ENCODE measurements around the gene GDPD2.
"Not testable (repeated sequence)": the region's sequence is repeated elsewhere in the genome, so short reads cannot be mapped to it uniquely, and the experiment has no call there.

The GDPD2 gene, protein sequence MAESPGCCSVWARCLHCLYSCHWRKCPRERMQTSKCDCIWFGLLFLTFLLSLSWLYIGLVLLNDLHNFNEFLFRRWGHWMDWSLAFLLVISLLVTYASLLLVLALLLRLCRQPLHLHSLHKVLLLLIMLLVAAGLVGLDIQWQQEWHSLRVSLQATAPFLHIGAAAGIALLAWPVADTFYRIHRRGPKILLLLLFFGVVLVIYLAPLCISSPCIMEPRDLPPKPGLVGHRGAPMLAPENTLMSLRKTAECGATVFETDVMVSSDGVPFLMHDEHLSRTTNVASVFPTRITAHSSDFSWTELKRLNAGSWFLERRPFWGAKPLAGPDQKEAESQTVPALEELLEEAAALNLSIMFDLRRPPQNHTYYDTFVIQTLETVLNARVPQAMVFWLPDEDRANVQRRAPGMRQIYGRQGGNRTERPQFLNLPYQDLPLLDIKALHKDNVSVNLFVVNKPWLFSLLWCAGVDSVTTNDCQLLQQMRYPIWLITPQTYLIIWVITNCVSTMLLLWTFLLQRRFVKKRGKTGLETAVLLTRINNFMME

GRCh38 chrX:70422851-70423341, at the start of gene GDPD2:
Gene GDPD2 (plus strand): TSS chrX:70423314. CDS start chrX:70424985, 1,671 bp downstream.
- no peak for DNase-seq (ENCODE audit: low spot score)

DNA sequence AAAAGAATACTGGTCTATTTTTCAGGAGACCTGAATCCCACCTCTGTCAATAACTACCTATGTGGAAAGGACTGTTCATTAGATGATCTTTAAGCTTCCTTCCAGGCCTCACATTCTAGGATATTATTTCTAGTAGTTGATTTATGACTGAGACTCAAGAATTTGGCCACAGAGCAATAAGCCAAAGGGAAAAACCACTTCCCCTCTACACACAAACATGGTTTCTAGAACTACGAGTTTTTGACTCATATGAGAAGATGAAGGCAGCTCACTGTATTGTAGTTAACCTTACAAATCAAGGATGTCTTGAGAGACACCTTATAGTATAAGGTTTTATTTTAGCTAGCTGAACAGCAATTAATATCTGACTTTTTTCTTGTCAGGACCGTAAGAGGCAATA, 36.9 kb upstream of the GDPD2 start:
- no peak for DNase-seq (ENCODE audit: low spot score)

- peak; percentile 45 for DNase-seq (ENCODE audit: low spot score)
These were observed 24.2 kb upstream of the GDPD2 start for GRCh38 chrX:70398899-70399298.

GRCh38 chrX:70400181-70400580, 22.9 kb upstream of the GDPD2 start:
- DNase-seq (ENCODE audit: low spot score) = not testable (repeated sequence)

DNA sequence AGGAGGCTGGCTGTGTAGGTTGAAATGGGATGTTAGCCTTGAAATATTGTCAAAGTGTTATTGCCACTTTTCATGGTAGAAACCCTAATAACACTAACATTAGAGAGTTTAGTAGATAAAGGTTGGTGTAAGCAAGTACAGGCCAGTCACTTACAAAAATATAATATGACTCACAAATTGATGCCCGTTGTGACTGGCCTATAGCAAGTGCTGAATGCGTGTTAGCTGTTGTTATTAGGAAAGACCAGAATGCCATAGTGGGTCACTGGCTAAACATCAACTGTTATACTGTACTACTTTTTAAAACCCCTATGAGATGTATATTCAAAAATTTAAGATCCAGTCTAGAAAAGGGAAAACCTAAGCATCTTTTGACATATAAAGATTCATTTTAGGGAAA, 20.4 kb upstream of the GDPD2 start:
- DNase-seq (ENCODE audit: low spot score) = no peak

DNA sequence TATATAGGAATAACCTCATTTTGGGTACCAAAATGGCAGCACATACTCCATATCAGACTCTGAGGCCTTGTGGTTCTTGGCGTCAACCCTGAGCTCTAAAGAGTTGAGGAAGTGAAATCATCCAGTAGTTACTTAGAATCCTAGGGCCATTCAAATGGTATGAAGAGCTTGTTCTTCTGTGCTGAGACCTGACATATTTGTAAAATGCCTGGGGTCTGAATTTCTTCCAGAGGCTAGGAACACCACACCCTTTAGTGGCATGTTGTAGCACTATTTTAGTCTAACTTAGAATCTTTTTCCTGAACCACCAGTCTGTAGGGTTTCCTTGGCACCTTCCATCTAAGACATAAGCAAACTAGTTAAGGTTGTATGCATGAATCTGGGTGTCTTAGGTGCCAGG, 18.1 kb upstream of the GDPD2 start:
- no peak for DNase-seq (ENCODE audit: low spot score)

DNA sequence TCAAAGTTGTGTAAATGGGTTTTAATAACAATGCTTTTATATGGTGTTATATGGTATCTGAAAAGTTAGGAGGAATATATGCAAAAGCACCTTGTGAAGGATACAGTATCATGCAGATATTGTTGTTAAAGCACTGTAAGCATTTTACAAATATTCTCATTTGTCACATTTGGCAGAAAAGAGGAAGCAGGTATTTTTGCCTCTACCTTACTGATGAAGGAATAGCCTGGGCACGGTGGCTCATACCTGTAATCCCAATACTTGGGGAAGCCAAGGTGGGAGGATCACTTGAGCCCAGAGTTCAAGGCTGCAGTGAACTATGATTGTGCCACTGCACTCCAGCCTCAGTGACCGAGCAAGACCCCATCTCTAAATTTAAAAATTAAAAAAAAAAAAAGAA, 12.2 kb upstream of the GDPD2 start:
- no peak for DNase-seq (ENCODE audit: low spot score)

DNA sequence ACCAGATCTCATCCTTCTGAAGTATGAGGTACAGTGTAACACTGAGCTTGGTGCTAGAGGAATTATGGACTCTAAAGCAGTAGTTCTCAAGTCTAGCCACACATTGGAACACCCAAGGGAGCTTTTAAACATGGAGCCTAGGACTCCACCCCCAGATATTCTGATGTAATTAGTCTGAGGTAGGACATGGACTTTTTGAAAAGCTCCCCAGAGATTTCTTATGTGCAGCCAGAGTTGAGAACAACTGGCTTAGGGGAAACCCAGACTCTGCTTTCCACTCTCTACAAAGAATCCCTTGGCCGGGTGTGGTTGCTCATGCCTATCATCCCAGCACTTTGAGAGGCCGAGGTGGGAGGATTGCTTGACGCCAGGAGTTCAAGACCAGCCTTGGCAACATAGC, 11.6 kb upstream of the GDPD2 start:
- no peak for DNase-seq (ENCODE audit: low spot score)

DNA sequence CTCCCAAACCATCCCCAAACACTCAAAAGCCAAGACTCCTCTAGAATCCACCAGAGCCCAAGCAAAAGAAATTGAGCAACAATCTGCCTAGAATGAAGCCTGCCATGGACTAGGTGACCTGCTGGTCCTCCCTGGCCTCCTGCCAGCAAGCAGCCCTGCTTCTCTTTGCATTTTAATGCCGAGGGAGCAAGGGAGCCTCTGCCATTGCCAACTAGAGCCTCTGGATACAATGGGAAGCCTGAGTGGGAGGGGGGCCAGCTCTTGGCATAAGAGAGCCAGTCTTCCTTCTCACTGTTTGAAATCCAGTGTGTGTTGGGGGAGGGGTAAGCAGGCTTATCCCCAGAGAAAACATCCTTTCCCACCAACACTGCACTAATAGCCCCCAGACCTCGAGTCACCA, 1.5 kb upstream of the GDPD2 start:
- DNase-seq (ENCODE audit: low spot score) = no peak

GRCh38 chrX:70423936-70424675, 992 bp downstream of the GDPD2 start:
- no peak for DNase-seq (ENCODE audit: low spot score)

- no peak for DNase-seq (ENCODE audit: low spot score)
These were observed 1.7 kb downstream of the GDPD2 start for GRCh38 chrX:70424801-70425200.

DNA sequence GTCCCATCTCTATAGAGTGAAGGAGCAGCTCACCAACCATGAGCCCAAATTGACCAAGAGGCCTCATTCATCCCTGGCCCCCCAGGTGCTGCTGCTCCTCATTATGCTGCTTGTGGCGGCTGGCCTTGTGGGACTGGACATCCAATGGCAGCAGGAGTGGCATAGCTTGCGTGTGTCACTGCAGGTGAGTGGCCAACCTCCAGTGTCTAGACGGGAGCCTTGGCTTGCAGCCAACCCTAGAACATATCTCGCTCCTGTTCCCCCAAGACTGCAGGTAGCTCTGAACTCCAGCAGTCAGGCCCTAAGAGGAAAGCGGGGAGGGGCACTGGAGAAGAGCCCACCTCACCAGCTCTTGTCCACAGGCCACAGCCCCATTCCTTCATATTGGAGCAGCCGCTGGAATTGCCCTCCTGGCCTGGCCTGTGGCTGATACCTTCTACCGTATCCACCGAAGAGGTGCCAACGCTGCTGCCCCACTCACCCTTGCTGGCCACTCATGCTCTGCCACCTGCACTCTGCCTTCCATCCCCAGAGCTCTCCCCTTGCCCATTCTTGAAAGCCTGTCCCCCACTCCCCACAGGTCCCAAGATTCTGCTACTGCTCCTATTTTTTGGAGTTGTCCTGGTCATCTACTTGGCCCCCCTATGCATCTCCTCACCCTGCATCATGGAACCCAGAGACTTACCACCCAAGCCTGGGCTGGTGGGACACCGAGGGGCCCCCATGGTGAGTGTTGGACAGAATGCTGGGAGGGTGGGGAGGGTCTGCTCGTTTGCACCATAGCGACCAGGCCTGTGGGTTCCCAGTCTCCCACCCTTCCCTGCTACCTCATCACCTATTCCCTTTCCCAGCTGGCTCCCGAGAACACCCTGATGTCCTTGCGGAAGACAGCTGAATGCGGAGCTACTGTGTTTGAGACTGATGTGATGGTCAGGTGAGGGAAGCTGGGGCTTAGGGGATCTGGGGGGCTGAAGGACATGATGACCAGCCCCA, 3.5 kb downstream of the GDPD2 start:
- DNase-seq (ENCODE audit: low spot score) = no peak

DNA sequence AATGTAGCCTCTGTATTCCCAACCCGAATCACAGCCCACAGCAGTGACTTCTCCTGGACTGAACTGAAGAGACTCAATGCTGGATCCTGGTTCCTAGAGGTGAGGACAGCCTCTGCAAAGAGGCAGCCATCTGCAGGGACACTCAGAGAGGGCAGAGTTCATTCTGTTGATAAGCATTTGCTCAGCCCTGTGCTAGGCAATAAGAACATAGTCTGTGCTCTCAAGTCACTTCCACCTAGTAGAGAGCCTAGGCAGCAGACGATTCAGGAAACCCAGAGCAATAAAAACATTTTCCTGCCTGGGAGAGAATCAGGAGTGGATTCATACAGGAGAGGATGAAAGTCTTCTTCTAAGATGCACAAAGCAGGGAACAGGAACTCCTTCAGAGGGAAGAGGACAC, 4.3 kb downstream of the GDPD2 start:
- DNase-seq (ENCODE audit: low spot score) = no peak

- DNase-seq (ENCODE audit: low spot score) = no peak
These were observed 6.6 kb downstream of the GDPD2 start for GRCh38 chrX:70429759-70430158.

DNA sequence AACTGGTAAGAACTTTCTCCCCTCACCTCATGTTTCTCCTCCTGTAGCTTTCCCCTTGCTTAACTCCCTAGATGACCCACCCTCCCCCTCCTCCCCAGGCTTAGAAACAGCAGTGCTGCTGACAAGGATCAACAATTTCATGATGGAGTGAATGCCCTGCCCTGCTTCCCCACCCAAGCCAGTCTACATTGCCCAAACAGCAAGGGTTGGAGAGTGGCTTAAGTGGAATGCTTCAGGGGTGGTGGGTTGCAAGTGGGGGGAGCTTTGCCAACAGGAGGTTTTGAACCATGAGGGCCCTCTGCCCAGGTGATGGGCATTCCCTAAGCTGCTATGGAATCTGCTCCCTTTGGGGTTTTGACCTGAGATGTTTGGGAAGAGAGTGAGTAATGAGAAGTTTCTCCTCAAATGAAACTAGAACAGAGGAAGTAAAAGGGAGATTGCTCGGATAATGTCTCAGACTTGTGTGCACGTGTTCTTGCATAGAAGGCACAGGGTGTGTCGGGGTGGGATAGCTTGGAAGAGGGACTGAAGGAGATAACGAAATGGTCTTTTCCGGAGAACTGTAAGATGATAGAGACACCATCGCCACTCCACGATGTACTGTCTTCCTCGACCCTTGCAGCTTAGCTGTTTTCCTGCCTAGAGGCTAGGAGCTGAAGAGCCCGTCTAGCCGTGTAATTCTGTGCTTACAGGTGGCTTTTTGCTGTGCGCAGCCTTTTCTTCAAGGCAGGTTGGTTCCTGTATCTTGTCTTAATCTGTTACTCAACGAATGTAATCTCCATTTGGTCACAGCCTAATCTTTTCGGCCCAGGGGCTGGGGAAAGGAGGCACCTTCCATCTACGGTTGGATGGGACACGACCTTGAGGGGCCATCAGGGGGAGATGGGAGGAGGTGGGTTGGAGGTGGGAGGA, 10.1 kb downstream of the GDPD2 start:
- no peak for DNase-seq (ENCODE audit: low spot score)

DNA sequence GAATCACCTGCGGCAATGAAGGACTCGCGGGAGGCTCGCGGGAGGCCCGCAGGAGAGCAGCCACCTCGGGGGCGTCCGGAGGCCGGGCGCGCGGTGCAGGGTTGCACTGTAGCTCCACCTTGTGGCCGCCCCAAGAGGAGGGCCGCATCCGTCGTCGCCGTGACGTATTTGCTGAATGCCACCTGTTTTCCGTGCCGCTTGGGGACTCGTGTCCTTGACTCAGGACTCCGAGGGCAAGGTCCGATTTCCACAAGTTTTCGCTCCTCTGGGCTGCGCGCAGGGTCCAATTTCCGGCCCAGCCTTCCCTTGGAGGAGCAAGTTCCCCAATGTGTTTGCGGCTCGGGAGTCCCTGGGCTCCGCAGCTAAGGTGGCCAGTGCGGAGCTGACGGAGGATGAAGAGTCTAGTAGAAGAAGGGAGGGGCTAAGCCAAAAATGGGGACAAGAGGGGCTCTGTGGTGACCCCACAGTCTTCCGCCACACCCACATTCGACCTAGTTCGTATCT, 10.8 kb downstream of the GDPD2 start:
- peak; percentile 76 for DNase-seq (ENCODE audit: low spot score)

- peak; percentile 50 for DNase-seq (ENCODE audit: low spot score)
These were observed 11.3 kb downstream of the GDPD2 start for GRCh38 chrX:70434352-70434866.

DNA sequence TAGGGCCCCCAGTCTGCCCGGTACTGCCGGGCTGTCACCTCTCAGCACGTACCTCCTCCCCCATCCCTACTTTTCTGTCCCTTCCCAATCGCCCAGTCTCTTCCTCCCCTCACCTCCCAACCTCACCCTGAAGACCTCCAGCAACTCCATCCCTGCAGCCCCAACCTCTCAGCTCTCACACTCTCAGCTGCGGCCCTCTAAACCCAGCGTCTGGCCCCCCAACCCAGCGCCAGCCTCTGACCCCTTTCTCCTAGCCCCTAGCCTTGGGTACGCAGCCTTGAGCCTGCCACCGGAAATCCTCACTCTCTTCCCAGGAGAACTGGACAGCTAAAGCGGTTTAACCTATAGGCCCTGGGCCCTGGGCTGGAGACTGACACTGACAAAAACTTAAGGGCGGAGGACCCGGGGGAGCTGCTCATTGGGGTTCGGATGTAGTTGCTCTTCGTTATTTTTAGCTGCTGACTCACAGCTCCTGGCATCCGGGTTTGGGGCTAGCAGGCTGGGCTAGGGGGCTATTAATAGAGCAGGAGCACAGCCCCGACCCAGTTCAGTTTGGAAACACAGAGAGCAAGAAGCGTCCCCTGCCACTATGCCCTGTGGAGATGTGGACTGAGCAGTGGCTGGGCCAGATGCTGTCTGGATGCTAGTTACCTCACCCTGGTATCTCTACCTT, 11.9 kb downstream of the GDPD2 start:
- no peak for DNase-seq (ENCODE audit: low spot score)

GRCh38 chrX:70436343-70436742, 13.2 kb downstream of the GDPD2 start:
- DNase-seq (ENCODE audit: low spot score) = peak; percentile 42

- no peak for DNase-seq (ENCODE audit: low spot score)
These were observed 13.9 kb downstream of the GDPD2 start for GRCh38 chrX:70437011-70437410.

All from NAMALWA (cell line).